OCI-LY7 (cell line): Measurements from ENCODE around the gene ASCC2. TPM values are rescaled to one million over a fixed set of nuclear protein-coding genes. Genes with fewer than 3 reads are reported as not detected.

Source experiments
- BruUV-seq: library from RNA; stranded (reverse); fragments of 400-500 nt; replicated peaks from 2 replicates; lab custom pipeline; 2021; lab: Mats Ljungman, UMichigan
- CTCF ChIA-PET: fragments of 300-600 bp; sonication (Branson Sonifier 250); formaldehyde crosslinking; loops from one replicate; lab custom pipeline; 2022; ENCODE audit warnings: antibody characterized with exemption; ENCODE audit not compliant: unreplicated experiment; lab: Charles Lee
- POLR2A ChIA-PET: fragments of 300-600 bp; sonication (Branson Sonifier 250); formaldehyde crosslinking; loops from one replicate; lab custom pipeline; 2022; ENCODE audit warnings: antibody characterized with exemption; lab: Charles Lee
- DNase-seq: peaks from one replicate; pipeline ENCODE4 v3.0.0-alpha.2; 2015; ENCODE audit warnings: low spot score
- H2AFZ ChIP-seq: fragments of 200-600 bp; sonication (generic), shearing (Covaris generic); 2 replicates; pipeline ENCODE4 v1.6.1; 2014; ENCODE audit warnings: mild to moderate bottlenecking, antibody characterized with exemption, low read length, moderate library complexity
- H3K27ac ChIP-seq: fragments of 200-600 bp; sonication (generic); 2 replicates; pipeline ENCODE4 v1.5.1; 2014; ENCODE audit warnings: mixed run types, low read depth, mild to moderate bottlenecking, moderate library complexity, low read length, inconsistent platforms; ENCODE audit not compliant: poor library complexity, severe bottlenecking
- H3K36me3 ChIP-seq: fragments of 200-600 bp; sonication (generic); 2 replicates; pipeline ENCODE4 v1.6.1; 2014; ENCODE audit warnings: mild to moderate bottlenecking, antibody characterized with exemption, low read length, moderate library complexity, mixed read lengths; ENCODE audit not compliant: insufficient read depth
- H3K4me1 ChIP-seq: fragments of 200-600 bp; sonication (generic); 2 replicates; pipeline ENCODE4 v1.5.1; 2014; ENCODE audit warnings: mild to moderate bottlenecking, low read length; ENCODE audit not compliant: insufficient read depth, poor library complexity, severe bottlenecking
- H3K4me2 ChIP-seq: fragments of 200-600 bp; sonication (generic); 2 replicates; pipeline ENCODE4 v1.6.1; 2014; ENCODE audit warnings: mild to moderate bottlenecking, low read length
- H3K4me3 ChIP-seq: fragments of 200-600 bp; sonication (generic); 2 replicates; pipeline ENCODE4 v1.5.1; 2014; ENCODE audit warnings: mild to moderate bottlenecking, low read depth, low read length; ENCODE audit not compliant: poor library complexity, severe bottlenecking
- H3K79me2 ChIP-seq: fragments of 200-600 bp; sonication (generic); 2 replicates; pipeline ENCODE4 v1.6.1; 2016; ENCODE audit warnings: low read depth, mild to moderate bottlenecking, low read length, moderate library complexity, mixed read lengths; ENCODE audit not compliant: insufficient read depth
- H3K9me2 ChIP-seq: fragments of 200-600 bp; sonication (generic); 2 replicates; pipeline ENCODE4 v1.6.1; 2016; ENCODE audit warnings: mild to moderate bottlenecking, low read length, mixed read lengths; ENCODE audit not compliant: insufficient read depth
- H3K9me3 ChIP-seq: fragments of 200-600 bp; sonication (generic); 2 replicates; pipeline ENCODE4 v1.6.1; 2014; ENCODE audit warnings: mild to moderate bottlenecking, mixed run types, low read length, mixed read lengths
- H4K20me1 ChIP-seq: fragments of 200-600 bp; sonication (generic); 2 replicates; pipeline ENCODE4 v1.6.1; 2014; ENCODE audit warnings: mild to moderate bottlenecking, antibody characterized with exemption, low read length, moderate library complexity, mixed read lengths; ENCODE audit not compliant: insufficient read depth
- CTCF ChIP-seq: fragments of 200-600 bp; sonication (generic); conservative IDR thresholded peaks from 2 replicates; pipeline ENCODE4 v1.5.1; 2014; ENCODE audit warnings: mild to moderate bottlenecking, antibody characterized with exemption, low read length, moderate library complexity, mixed read lengths
- EZH2phosphoT487 ChIP-seq: fragments of 200-600 bp; sonication (generic); IDR thresholded peaks from 2 replicates; pipeline ENCODE4 v1.6.1; 2018; ENCODE audit warnings: low read depth, borderline replicate concordance, mild to moderate bottlenecking, mixed run types, antibody characterized with exemption, low read length, moderate library complexity, mixed read lengths
- intact Hi-C: fragments of 100-400 bp; cut with micrococcal nuclease; formaldehyde crosslinking; loops from one replicate; pipeline ENCODE4 v1.10.0; 2022; ENCODE audit not compliant: unreplicated experiment
- total RNA-seq, 2 experiments: library from RNA; depleted of rRNA in 1 of 2; stranded (reverse); fragments of >200 nt in 1 of 2; shearing (Covaris generic) in 1 of 2; gene quantifications; 2 replicates each; pipeline ENCODE4 v1.2.3, GENCODE V29; 2014 to 2022

Gene ASCC2
- total RNA-seq, 2 experiments from 2014 or later = 40.2 to 68.8 TPM

- DNase-seq = peak; percentile 43
- Histone ChIP-seq H3K4me3 (peak overlapping the region; percentile 89), H3K9me3 (no peaks in the 10 kb centered on the region), H3K4me2 (peak overlapping the region; percentile 93), H3K9me2 (no peaks in the 10 kb centered on the region), H3K27ac (peak overlapping the region; percentile 47), H2AFZ (peak overlapping the region; percentile 81), H4K20me1 (no peaks in the 10 kb centered on the region), H3K4me1 (peaks cover 22% of the 10 kb centered on the region), H3K36me3 (peaks cover 25% of the 10 kb centered on the region), H3K79me2 (peaks cover 23% of the 10 kb centered on the region)
- TF ChIP-seq EZH2phosphoT487 = no peak
- no peak for TF ChIP-seq CTCF
- POLR2A ChIA-PET = interaction anchor here (0.8 kb wide), 1 partner anchor 237 kb away, joined by 3 read pairs; no protein-coding TSS in a partner anchor
- TSS peak; percentile 84 for BruUV-seq
- intact Hi-C loops = loop anchor here (5.0 to 10.0 kb wide), 4 partner anchors 71 to 881 kb away; partner anchors contain the start of genes ASCC2, MTMR3 and ZNRF3
- CTCF ChIA-PET = interaction anchor here (0.9 kb wide), 1 partner anchor 10 kb away, joined by 3 read pairs; no protein-coding TSS in a partner anchor
Observed at GRCh38 chr22:29765905-29766631, 72.0 kb downstream of the ASCC2 start.

- intact Hi-C loops = loop anchor here (10.0 kb wide), 1 partner anchor 877 kb away; the partner anchor contains the start of gene ZNRF3
- Histone ChIP-seq H4K20me1 (no peaks in the 10 kb centered on the region), H3K4me3 (no peak overlapping the region), H3K4me2 (no peak overlapping the region), H3K27ac (no peak overlapping the region), H3K9me3 (no peaks in the 10 kb centered on the region), H2AFZ (no peak overlapping the region), H3K9me2 (no peaks in the 10 kb centered on the region), H3K36me3 (no peaks in the 10 kb centered on the region), H3K4me1 (peaks cover 15% of the 10 kb centered on the region), H3K79me2 (peaks cover under 1% of the 10 kb centered on the region; the same call in 1 of the 2 replicates)
- ChIA-PET CTCF (no interaction called here), POLR2A (interaction anchor here (0.5 to 0.9 kb wide), 2 partner anchors 9 to 16 kb away, joined by 3 read pairs; no protein-coding TSS in a partner anchor)
- DNase-seq = no peak
- TF ChIP-seq EZH2phosphoT487 (no peak), CTCF (no peak)
- no TSS peak for BruUV-seq
Observed at GRCh38 chr22:29762263-29762662, 75.8 kb downstream of the ASCC2 start.

- ChIA-PET CTCF (no interaction called here), POLR2A (no interaction called here)
- Histone ChIP-seq H3K79me2 (no peaks in the 10 kb centered on the region), H3K4me2 (no peak overlapping the region), H3K4me3 (no peak overlapping the region), H3K9me2 (no peaks in the 10 kb centered on the region), H3K4me1 (peaks cover under 1% of the 10 kb centered on the region), H4K20me1 (no peaks in the 10 kb centered on the region), H3K36me3 (no peaks in the 10 kb centered on the region), H2AFZ (no peak overlapping the region), H3K27ac (no peak overlapping the region), H3K9me3 (no peaks in the 10 kb centered on the region)
- TF ChIP-seq EZH2phosphoT487 (no peak), CTCF (no peak)
- no peak for DNase-seq
- intact Hi-C loops = no loop called here
- no TSS peak for BruUV-seq
Observed at GRCh38 chr22:29758959-29759358, 79.1 kb downstream of the ASCC2 start.
